Activated CD4-positive, CD25-positive, alpha-beta regulatory T cell (primary cell): Measurements from ENCODE around the gene LMBR1L.

Experiments
- DNase-seq, 4 experiments: peaks; one replicate each; lab custom pipeline; 2025; lab: John Stamatoyannopoulos, UW

LMBR1L gene

GRCh38 chr12:49121047-49121696, 10.5 kb upstream of the LMBR1L start:
- no peak for DNase-seq

GRCh38 chr12:49111206-49111605, 559 bp upstream of the LMBR1L start:
- no peak for DNase-seq

GRCh38 chr12:49109641-49110463, 795 bp downstream of the LMBR1L start:
- peak in 1 of 4 experiments; percentile 26 for DNase-seq

- DNase-seq, result no peak
Measured at GRCh38 chr12:49108958-49109404, 1.7 kb downstream of the LMBR1L start.

- DNase-seq, result no peak
Measured at GRCh38 chr12:49105504-49106084, 5.1 kb downstream of the LMBR1L start.

GRCh38 chr12:49104822-49105221, 5.8 kb downstream of the LMBR1L start:
- no peak for DNase-seq

- DNase-seq, result no peak
Measured at GRCh38 chr12:49100380-49100779, 10.3 kb downstream of the LMBR1L start.

- DNase-seq, result no peak
Measured at GRCh38 chr12:49098703-49099102, 11.9 kb downstream of the LMBR1L start.

- peak; percentile 15 to 48 (median 26) for DNase-seq
Measured at GRCh38 chr12:49098035-49098451, 12.6 kb downstream of the LMBR1L start.

- DNase-seq, result no peak
Measured at GRCh38 chr12:49097381-49097780, 13.3 kb downstream of the LMBR1L start.

- no peak for DNase-seq
Measured at GRCh38 chr12:49094975-49095365, 15.7 kb downstream of the LMBR1L start.

GRCh38 chr12:49094160-49094974, 16.3 kb downstream of the LMBR1L start, which contains the start of gene DHH:
TSS of gene DHH (minus strand) at chr12:49094801. CDS start at chr12:49094512, 289 bp downstream.
- DNase-seq, result no peak

- DNase-seq, result no peak
Measured at GRCh38 chr12:49093792-49094159, 16.9 kb downstream of the LMBR1L start.

GRCh38 chr12:49092816-49093406, 17.7 kb downstream of the LMBR1L start:
- DNase-seq, result no peak

- DNase-seq, result peak; percentile 21 to 27 (median 22)
Measured at GRCh38 chr12:49092086-49092815, 18.4 kb downstream of the LMBR1L start.

GRCh38 chr12:49091836-49092085, 18.9 kb downstream of the LMBR1L start:
- DNase-seq, result no peak

- no peak for DNase-seq
Measured at GRCh38 chr12:49091056-49091835, 19.4 kb downstream of the LMBR1L start.

GRCh38 chr12:49089821-49090773, 20.6 kb downstream of the LMBR1L start:
- DNase-seq, result no peak

- no peak for DNase-seq
Measured at GRCh38 chr12:49088932-49089330, 21.7 kb downstream of the LMBR1L start.
